HG02973 (cell line): ENCODE results near the gene SUSD6.

Experiments
- ATAC-seq: cut with Tn5 transposase; IDR thresholded peaks from one replicate; pipeline ENCODE4 v1.9.1; 2021; ENCODE audit warnings: moderate library complexity; ENCODE audit not compliant: unreplicated experiment

SUSD6 gene

DNA sequence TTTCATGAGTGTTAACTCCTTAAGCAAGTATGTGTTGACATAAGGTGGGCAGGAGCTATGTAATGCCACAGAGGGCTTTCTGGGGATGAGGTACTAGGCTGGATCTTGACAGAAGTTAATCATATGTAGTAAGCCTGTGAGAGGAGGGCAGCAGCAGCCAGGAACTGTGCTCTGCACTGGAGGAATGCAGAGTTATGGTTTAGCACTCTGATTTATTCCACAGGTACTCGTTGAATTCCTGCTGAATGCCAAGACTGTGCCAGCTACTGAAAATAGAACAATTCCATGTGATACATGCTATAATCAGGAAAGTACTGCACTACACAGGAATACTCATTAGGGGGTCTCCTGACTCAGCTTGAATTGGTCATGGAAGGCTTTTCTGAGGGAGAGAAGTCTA, 58.7 kb downstream of the SUSD6 start:
- ATAC-seq, result no peak

DNA sequence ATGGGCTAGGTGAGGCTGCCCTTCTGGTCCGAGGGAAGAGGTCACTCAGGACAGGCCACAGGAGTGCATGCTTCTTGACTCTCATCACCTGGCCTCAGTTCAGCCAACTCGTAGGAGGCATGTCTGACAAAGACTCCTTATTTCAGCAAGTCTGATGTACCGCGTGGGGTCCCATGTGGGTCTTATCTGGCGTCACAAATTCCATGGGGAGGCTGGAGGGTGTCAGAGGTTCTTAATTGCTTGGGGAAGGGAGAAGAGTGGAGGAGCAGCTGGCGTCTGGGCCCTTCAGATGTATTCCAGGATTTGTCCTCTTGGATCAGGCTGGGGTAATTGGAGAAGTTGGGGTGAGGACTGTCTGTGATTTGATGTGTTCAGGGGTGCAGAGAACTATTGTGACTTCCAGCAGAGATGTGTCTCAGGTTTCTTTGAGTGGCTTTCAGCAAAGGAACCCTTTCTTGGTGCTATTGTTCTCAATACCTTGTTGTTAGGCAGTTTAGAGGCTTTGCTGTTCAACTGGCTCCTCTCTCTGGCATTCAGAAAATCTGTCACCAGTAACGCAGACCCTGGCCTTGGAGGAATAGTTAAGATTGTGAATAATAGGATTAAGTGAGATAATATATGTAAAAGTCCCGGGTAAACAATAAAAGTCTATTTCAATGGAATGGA, 60.1 kb downstream of the SUSD6 start:
- ATAC-seq, result no peak

GRCh38 chr14:69672356-69672755, 61.0 kb downstream of the SUSD6 start:
- ATAC-seq, result no peak

DNA sequence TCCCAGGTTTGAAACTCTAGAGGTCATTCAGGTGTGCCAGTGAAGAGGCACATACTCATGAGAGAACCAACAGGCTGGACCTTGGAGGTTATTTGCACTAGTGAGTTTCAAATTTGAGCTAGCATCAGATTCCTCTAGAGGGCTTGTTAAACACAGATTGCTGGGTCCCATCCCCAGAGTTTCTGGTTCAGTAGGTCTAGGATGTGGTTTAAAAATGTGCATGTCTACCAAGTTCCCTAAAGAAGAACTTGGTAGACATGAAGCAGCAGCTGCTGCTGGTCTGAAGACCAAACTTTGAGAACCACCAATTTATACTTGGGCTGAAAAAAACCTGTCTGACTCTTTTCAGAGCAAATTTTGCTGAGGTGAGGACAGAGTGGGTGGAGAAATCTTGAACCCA, 61.7 kb downstream of the SUSD6 start:
- no peak for ATAC-seq

GRCh38 chr14:69673578-69674305, 62.3 kb downstream of the SUSD6 start:
- ATAC-seq, result no peak

- ATAC-seq, result no peak
Measured at GRCh38 chr14:69674546-69675244, 63.3 kb downstream of the SUSD6 start.

- no peak for ATAC-seq
Measured at GRCh38 chr14:69675245-69675583, 63.8 kb downstream of the SUSD6 start.

DNA sequence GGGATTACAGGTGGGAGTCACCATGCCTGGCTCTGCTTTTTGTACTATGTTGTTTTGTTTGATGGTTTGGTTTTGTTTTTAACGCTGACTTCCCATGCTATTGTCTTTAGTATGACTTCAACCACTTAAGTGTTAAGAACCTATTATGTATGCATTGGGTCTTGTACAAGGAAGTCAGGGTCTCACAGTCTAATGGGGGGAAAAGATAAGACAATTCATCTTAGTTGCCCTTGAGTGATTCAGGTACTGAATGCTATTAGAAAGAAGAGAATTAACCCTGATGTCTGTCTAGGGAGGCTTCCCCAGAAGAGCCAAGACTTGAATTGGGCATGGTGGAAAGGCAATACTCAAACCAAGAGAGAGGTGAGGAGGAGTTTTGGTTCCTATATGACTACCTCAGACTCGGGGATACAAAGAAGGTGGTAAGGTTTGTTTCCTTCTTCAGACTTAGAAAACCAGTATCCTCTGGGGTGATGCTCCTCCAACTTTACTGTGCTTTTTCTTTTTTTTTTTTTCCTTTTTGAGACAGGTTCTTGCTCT, 64.6 kb downstream of the SUSD6 start:
- peak; percentile 82 for ATAC-seq

DNA sequence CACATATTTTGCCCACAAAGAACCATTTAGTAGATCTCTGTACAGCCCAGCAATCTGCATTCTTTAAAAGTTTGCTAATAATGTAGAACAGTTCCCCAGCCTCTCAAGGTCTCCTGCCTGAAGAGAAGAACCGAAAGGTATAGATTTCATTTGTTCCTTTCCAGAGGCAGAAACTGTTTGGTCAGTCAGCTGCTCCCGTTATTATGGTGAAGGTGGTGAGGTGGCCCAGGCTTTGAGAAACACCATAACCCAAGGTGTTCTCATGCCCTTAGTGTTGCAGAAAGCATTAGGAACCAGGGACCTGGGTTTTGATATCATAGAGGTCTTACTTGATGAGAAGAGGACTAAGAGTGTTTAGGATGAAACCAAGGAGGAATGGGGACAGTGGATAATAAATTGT, 65.3 kb downstream of the SUSD6 start:
- ATAC-seq, result no peak

- no peak for ATAC-seq
Measured at GRCh38 chr14:69680297-69680696, 68.9 kb downstream of the SUSD6 start.

DNA sequence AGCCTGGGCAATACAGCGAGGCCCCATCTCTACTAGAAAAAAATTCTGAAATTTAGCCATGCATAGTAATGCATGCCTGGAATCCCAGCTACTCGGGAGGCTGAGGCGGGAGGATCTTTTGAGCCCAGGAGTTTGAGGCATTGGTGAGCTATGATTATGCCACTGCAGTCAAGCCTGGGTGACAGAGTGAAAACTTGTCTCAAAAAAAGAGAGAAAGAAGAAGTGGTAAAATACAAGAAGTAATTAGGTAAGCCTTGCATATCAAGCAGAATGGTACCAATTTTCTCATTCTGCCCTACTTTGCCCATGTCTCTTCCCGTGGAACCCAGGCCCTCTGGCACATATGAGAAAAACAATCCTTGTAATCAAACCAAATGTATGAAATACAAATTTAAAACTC, 70.7 kb downstream of the SUSD6 start:
- ATAC-seq, result no peak

DNA sequence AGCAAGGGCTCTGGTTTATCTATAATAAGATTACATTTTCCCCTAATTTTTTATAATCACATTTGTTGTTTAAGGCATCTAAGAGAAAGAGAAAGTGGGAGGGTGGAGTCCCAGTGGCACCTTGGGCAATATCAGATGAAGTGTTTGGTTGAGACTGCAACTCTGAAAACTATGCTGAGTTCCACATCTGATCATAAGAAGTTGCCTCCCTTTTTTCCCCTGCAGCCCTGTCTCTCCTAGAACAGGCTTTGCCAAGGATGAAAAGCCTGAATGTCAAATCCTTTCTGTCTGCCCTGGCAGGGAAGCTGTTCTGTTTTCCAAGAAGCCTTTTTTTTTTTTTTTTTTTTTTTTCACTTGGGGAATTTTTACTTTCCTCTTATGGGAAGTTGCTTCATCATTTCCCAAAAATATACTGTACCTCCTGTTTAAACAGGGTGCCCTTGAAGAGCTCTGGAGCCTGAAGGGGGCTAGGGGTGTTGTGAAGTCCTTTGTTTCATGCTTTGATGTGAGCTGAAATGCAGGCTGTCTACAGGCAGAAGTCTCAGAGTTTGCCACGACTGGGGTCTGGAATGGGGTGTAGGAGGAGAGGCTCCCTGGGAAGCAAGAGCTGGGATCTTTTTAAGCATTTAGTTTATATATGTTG, 71.3 kb downstream of the SUSD6 start:
- no peak for ATAC-seq

- ATAC-seq, result no peak
Measured at GRCh38 chr14:69683971-69684370, 72.6 kb downstream of the SUSD6 start.

- ATAC-seq, result no peak
Measured at GRCh38 chr14:69684461-69685217, 73.2 kb downstream of the SUSD6 start.

DNA sequence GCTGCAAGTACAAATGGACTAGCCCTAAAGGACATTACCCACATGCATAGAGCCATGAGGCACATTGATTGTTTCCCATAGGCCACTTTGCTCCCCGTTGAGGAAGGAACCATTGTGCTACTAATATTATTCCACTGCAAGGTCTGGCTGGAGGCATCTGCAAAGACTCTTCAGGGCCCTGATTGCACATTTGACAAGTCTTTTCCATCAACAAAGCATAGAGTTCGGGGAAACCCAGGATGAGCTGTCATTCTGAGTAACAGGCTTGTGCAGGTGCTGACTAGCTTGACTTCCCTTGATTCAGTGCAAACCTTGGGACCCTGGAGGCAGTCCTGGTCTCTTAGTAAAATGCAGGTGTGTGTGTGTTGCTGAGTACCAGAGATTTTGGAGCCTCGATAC, 73.8 kb downstream of the SUSD6 start:
- no peak for ATAC-seq

DNA sequence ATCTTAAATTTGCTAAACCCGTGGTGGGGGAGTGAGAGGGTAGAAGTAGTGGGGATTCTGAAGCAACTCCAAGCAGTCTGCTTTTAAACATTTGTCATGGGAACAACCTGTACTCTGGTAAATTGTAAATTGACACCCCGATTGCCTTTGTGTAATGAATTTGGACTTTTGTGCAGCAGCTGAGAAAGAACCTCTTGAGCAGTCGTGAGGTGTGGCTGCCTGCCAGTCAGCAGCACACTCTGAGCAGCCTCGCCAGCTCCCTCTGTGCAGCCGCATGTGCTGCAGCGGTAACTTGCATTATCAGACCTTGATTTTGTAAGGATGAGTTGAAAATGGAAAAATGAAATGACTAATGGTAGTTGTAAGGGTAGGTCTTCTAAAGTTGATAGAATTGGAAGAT, 74.3 kb downstream of the SUSD6 start:
- ATAC-seq, result no peak

DNA sequence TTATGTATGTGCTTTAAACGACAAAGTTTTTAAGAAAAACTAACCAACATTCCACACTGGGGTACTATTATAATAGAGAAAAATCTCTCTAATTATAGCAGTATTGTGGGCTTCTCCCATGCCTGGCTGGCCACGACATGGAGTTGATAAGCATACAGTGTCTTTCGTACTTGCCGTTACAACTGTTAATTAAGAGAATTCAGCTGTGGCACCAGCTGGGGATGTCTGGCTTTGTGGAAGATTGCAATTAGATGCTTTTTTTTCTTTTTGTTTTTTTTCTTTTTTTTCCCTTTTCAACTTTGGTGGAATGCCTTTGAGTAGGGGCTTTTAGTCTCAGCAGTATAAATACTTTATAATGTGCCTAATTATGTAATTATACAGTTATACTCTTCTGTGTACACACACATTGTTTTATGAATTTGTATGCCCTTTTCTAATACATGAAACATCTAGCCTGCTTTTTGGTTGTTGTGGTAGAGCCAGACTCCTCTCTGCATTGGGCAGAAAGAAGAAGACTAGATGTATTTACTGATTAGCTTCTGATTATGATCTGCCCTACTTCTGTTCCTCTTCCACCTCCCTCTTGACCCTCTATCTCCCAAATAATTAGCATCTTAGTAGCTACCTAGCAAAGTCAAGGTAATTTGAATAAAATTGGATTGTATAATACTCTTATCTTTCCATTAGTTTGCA, 76.4 kb downstream of the SUSD6 start:
- ATAC-seq, result no peak

GRCh38 chr14:69688299-69688649, 76.9 kb downstream of the SUSD6 start:
- no peak for ATAC-seq

DNA sequence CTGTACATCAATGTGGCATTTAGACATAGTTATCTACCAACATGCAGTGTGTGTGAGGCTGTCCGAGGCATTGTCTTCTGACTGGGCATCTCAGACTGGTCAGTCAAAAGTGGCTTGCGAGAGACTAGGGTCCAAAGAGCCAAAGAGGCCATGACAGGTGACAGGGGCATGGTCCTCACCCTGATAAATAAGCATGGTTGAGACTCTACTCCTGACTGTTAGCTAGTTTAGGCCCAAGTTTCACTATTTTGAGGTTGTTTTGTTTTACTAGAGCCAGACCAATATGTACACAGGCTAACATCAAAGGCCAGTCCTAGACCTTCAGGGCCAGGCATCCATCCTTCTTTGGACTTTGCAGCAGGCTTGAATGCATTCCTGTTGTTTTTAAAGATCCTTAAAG, 78.6 kb downstream of the SUSD6 start:
- ATAC-seq, result no peak

DNA sequence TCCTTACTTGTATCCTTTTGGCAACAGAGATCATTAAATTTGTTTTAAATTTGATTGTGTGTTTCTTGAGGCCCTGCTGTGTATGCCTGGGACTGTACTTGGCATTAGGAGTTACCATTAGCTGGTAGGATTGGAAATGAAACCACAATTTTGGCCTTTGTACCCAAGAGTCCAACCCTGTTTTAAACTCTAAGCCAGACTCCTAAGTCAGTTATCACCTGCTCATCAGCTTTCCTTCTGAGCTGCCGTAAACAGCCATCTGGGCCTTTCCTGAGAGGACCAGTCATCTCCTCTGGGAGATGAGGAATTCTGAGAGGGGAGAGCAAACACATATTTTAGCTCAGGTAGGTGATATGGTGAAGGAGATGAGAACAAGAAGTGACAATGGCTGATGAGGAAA, 81.2 kb downstream of the SUSD6 start:
- ATAC-seq, result no peak
